Astrocyte (in vitro differentiated cells and primary cell): Measurements from ENCODE around the gene TEX26. TPM values are rescaled to one million over a fixed set of nuclear protein-coding genes. Genes with fewer than 3 reads are reported as not detected.

Experiments
- DNase-seq: peaks from one replicate; pipeline ENCODE4 v3.0.0-alpha.2; 2010; ENCODE audit warnings: low read depth
- FAIRE-seq: peaks from 2 replicates; lab custom pipeline; 2011; peaks lifted over from hg19 to GRCh38; lab: Jason Lieb, UNC
- H2AFZ ChIP-seq: 2 replicates; pipeline ENCODE4 v1.6.0; 2012; ENCODE audit warnings: low read depth, low read length, inconsistent platforms
- H3K27ac ChIP-seq: 2 replicates; pipeline ENCODE4 v1.5.1; 2011; ENCODE audit warnings: low read depth, low read length, inconsistent platforms
- H3K27me3 ChIP-seq: 2 replicates; pipeline ENCODE4 v1.6.0; 2011; ENCODE audit warnings: low read length, inconsistent platforms; ENCODE audit not compliant: insufficient read depth
- H3K36me3 ChIP-seq: 2 replicates; pipeline ENCODE4 v1.5.1; 2011; ENCODE audit warnings: low read length, inconsistent platforms; ENCODE audit not compliant: insufficient read depth
- H3K4me1 ChIP-seq: 2 replicates; pipeline ENCODE4 v1.5.1; 2011; ENCODE audit warnings: low read length, inconsistent platforms; ENCODE audit not compliant: insufficient read depth
- H3K4me2 ChIP-seq: 2 replicates; pipeline ENCODE4 v1.6.0; 2012; ENCODE audit warnings: low read length, inconsistent platforms
- H3K4me3 ChIP-seq: 2 replicates; pipeline ENCODE4 v1.5.1; 2011; ENCODE audit warnings: low read depth, mild to moderate bottlenecking, low read length, inconsistent platforms; ENCODE audit not compliant: insufficient read depth
- H3K79me2 ChIP-seq: 2 replicates; pipeline ENCODE4 v1.6.0; 2012; ENCODE audit warnings: mild to moderate bottlenecking, low read length, inconsistent platforms; ENCODE audit not compliant: insufficient read depth
- H3K9ac ChIP-seq: 2 replicates; pipeline ENCODE4 v1.6.0; 2012; ENCODE audit warnings: mild to moderate bottlenecking, low read length, inconsistent platforms
- H3K9me3 ChIP-seq: 2 replicates; pipeline ENCODE4 v1.5.1; 2012; ENCODE audit warnings: low read depth, mild to moderate bottlenecking, low read length, inconsistent platforms; ENCODE audit not compliant: insufficient read depth
- H4K20me1 ChIP-seq: 2 replicates; pipeline ENCODE4 v1.6.0; 2012; ENCODE audit warnings: low read length, inconsistent platforms; ENCODE audit not compliant: insufficient read depth
- H3K27ac Mint-ChIP-seq: one replicate; pipeline ENCODE4 v1.8.0; 2021; ENCODE audit warnings: mild to moderate bottlenecking, mixed read lengths; ENCODE audit not compliant: unreplicated experiment
- H3K27me3 Mint-ChIP-seq: one replicate; pipeline ENCODE4 v1.8.0; 2021; ENCODE audit warnings: low read depth, mixed read lengths; ENCODE audit not compliant: unreplicated experiment
- H3K36me3 Mint-ChIP-seq: one replicate; pipeline ENCODE4 v1.8.0; 2021; ENCODE audit warnings: low read depth, mixed read lengths; ENCODE audit not compliant: unreplicated experiment
- H3K4me1 Mint-ChIP-seq: one replicate; pipeline ENCODE4 v1.8.0; 2021; ENCODE audit warnings: low read depth, mixed read lengths; ENCODE audit not compliant: unreplicated experiment
- H3K4me3 Mint-ChIP-seq: one replicate; pipeline ENCODE4 v1.8.0; 2021; ENCODE audit warnings: mild to moderate bottlenecking, moderate library complexity, mixed read lengths; ENCODE audit not compliant: unreplicated experiment
- H3K9me3 Mint-ChIP-seq: one replicate; pipeline ENCODE4 v1.8.0; 2021; ENCODE audit warnings: mild to moderate bottlenecking, mixed read lengths; ENCODE audit not compliant: unreplicated experiment
- EZH2 ChIP-seq: IDR thresholded peaks from 2 replicates; pipeline ENCODE4 v1.6.1; 2012; ENCODE audit warnings: mild to moderate bottlenecking, low read length, inconsistent platforms; ENCODE audit not compliant: insufficient read depth
- total RNA-seq: library from RNA; stranded (reverse); gene quantifications from 2 replicates; pipeline ENCODE4 v1.2.1, GENCODE V29; 2021
- TF ChIP-seq, protein P1 (sequence below): IDR thresholded peaks from 2 replicates; pipeline ENCODE4 v1.5.1; 2011; ENCODE audit warnings: low read depth, mild to moderate bottlenecking, inconsistent platforms, low read length, moderate library complexity; ENCODE audit not compliant: insufficient read depth

The TEX26 gene
- total RNA-seq, 1 donor from 2014 or later = not detected

DNA sequence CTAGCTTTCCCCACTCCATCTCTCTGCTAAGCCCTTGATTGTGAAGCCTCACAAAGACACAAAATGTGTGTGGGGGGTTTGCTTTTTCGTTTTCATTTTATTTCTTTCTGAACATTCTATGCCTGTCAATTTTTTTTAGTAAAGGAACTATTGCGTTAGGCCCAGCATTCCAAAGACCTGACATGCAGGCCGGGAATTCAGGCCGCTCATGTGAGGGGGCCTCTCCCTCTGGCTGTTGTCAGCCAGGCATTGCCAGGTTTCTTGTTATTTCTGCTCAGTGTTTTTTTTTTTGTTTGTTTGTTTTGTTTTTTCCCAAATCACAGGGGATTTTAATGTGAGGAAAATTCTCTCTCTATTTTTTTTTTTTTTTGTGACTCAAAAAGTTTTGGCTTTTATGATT is 36.7 kb upstream of the TEX26 start:
- DNase-seq = peak; percentile 88
- no peaks in the 10 kb centered on the region for H4K20me1 ChIP-seq
- H3K27me3 Mint-ChIP-seq = no peaks in the 10 kb centered on the region
- no peak for FAIRE-seq
- H3K9ac ChIP-seq = peak overlapping the region; percentile 78
- H3K27ac ChIP-seq = peak overlapping the region; percentile 86
- H3K27ac Mint-ChIP-seq = peak overlapping the region; percentile 100
- no peaks in the 10 kb centered on the region for H3K79me2 ChIP-seq
- H3K36me3 ChIP-seq = no peaks in the 10 kb centered on the region
- H3K4me3 Mint-ChIP-seq = peak overlapping the region; percentile 21
- peaks cover 40% of the 10 kb centered on the region for H3K4me1 ChIP-seq
- no peaks in the 10 kb centered on the region for H3K27me3 ChIP-seq
- no peaks in the 10 kb centered on the region for H3K9me3 Mint-ChIP-seq
- H3K36me3 Mint-ChIP-seq = no peaks in the 10 kb centered on the region
- no peak overlapping the region for H3K4me3 ChIP-seq
- H2AFZ ChIP-seq = peak overlapping the region; percentile 64
- H3K9me3 ChIP-seq = no peaks in the 10 kb centered on the region
- H3K4me2 ChIP-seq = peak overlapping the region; percentile 33
- peaks cover 45% of the 10 kb centered on the region for H3K4me1 Mint-ChIP-seq
- TF ChIP-seq, protein P1, sequence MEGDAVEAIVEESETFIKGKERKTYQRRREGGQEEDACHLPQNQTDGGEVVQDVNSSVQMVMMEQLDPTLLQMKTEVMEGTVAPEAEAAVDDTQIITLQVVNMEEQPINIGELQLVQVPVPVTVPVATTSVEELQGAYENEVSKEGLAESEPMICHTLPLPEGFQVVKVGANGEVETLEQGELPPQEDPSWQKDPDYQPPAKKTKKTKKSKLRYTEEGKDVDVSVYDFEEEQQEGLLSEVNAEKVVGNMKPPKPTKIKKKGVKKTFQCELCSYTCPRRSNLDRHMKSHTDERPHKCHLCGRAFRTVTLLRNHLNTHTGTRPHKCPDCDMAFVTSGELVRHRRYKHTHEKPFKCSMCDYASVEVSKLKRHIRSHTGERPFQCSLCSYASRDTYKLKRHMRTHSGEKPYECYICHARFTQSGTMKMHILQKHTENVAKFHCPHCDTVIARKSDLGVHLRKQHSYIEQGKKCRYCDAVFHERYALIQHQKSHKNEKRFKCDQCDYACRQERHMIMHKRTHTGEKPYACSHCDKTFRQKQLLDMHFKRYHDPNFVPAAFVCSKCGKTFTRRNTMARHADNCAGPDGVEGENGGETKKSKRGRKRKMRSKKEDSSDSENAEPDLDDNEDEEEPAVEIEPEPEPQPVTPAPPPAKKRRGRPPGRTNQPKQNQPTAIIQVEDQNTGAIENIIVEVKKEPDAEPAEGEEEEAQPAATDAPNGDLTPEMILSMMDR = no peak
- TF ChIP-seq EZH2 = no peak

DNA sequence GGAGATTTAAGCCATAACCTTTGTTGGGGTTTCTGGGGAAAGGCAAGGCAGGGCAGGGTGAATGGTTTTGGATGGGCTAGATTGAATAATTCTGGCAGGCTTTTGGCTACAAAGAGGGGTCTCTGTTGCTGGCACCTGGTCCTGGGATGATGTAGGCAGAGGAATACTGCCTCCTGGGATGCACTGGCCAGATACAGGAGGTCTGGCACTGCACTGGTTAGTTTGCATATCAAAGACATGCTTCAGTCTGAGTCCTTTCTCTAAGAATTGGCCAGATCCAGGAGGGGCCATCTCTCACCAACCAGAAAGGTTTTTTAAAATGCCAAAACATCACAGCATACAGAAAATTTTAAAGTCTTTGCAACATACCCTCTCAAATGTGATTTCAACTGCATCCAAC is 34.4 kb upstream of the TEX26 start:
- H3K27me3 Mint-ChIP-seq = peaks cover under 1% of the 10 kb centered on the region
- Histone ChIP-seq H3K36me3 (no peaks in the 10 kb centered on the region), H3K4me2 (peak overlapping the region; percentile 54), H3K4me3 (no peak overlapping the region), H3K27ac (peak overlapping the region; percentile 95), H3K27me3 (no peaks in the 10 kb centered on the region), H4K20me1 (no peaks in the 10 kb centered on the region), H3K9me3 (no peaks in the 10 kb centered on the region), H3K79me2 (no peaks in the 10 kb centered on the region), H3K4me1 (peaks cover 40% of the 10 kb centered on the region), H3K9ac (peak overlapping the region; percentile 77), H2AFZ (no peak overlapping the region)
- FAIRE-seq (no peak), DNase-seq (no peak)
- peak overlapping the region; percentile 99 for H3K27ac Mint-ChIP-seq
- H3K36me3 Mint-ChIP-seq = no peaks in the 10 kb centered on the region
- H3K4me1 Mint-ChIP-seq = peaks cover 45% of the 10 kb centered on the region
- peak overlapping the region; percentile 10 for H3K4me3 Mint-ChIP-seq
- TF ChIP-seq, protein P1 = no peak
- no peak for TF ChIP-seq EZH2
- H3K9me3 Mint-ChIP-seq = no peaks in the 10 kb centered on the region

DNA sequence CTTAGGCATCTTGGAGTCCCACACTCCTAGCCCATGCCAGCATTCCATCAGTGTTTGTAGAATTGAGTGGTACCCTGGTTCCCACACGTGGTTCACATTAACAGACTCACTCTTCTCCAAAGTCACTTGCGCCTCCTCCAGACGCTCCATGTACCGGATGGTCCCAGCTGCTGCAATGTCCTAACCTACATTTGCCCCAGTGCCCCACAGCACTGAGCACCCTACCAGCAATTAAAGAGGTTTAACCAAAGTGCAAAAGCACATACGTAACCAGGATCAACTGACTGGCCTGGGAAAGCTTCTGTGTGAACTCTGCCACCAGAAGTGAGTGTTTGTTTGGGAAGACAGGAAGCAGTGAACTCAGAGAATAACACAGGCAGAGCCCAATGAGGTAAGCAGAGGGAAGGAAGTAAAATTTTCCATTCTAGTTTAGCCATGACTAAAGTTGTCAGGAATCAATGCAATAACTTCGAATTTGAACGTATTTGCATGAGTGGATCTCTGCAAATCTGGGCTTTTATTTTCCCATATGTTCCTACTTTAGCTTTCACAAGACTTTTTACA is 33.7 kb upstream of the TEX26 start:
- H3K27me3 ChIP-seq = no peaks in the 10 kb centered on the region
- FAIRE-seq = peak; percentile 82
- no peak for TF ChIP-seq EZH2
- TF ChIP-seq, protein P1 = no peak
- H3K36me3 ChIP-seq = no peaks in the 10 kb centered on the region
- peak overlapping the region; percentile 54 for H3K4me2 ChIP-seq
- Mint-ChIP-seq H3K36me3 (no peaks in the 10 kb centered on the region), H3K9me3 (no peaks in the 10 kb centered on the region), H3K27ac (peak overlapping the region; percentile 99), H3K4me3 (peak overlapping the region; percentile 54), H3K4me1 (peaks cover 41% of the 10 kb centered on the region), H3K27me3 (peaks cover 4% of the 10 kb centered on the region)
- no peaks in the 10 kb centered on the region for H3K79me2 ChIP-seq
- peaks cover 40% of the 10 kb centered on the region for H3K4me1 ChIP-seq
- DNase-seq = peak; percentile 98
- peak overlapping the region; percentile 95 for H3K27ac ChIP-seq
- H4K20me1 ChIP-seq = no peaks in the 10 kb centered on the region
- peak overlapping the region; percentile 77 for H3K9ac ChIP-seq
- H3K9me3 ChIP-seq = no peaks in the 10 kb centered on the region
- peak overlapping the region; percentile 16 for H2AFZ ChIP-seq
- H3K4me3 ChIP-seq = no peak overlapping the region
